HEK293 (cell line): Measurements from ENCODE around the gene ASNSD1.

Source experiments
- CTCF ChIA-PET: fragments of 350-600 bp; formaldehyde crosslinking; extraction: SDS; loops from one replicate; lab custom pipeline; 2021; ENCODE audit warnings: antibody characterized with exemption; lab: Yijun Ruan, JAX
- POLR2A ChIA-PET: fragments of 300-600 bp; formaldehyde crosslinking; extraction: SDS; loops from one replicate; lab custom pipeline; 2020; ENCODE audit warnings: antibody characterized with exemption, inconsistent platforms; lab: Yijun Ruan, JAX
- H3K27ac ChIP-seq: fragments of 200-500 bp; sonication (Bioruptor generic); 2 replicates; pipeline ENCODE4 v1.5.1; 2014; ENCODE audit warnings: low read depth, low read length, control low read depth, inconsistent platforms; ENCODE audit errors: extremely low read depth
- H3K36me3 ChIP-seq, 2 experiments: fragments of 200-500 bp in 1 of 2; sonication (Bioruptor generic) in 1 of 2; 1 replicate in 1 of 2; 2 replicates in 1 of 2; pipeline ENCODE4 v1.5.1; 2014 to 2017; ENCODE audit warnings: inconsistent platforms in 2 of 2, low read length in 2 of 2; ENCODE audit not compliant: control insufficient read depth in 2 of 2, insufficient read depth in 1 of 2
- H3K4me1 ChIP-seq: fragments of 200-500 bp; sonication (Bioruptor generic); 2 replicates; pipeline ENCODE4 v1.5.1; 2014; ENCODE audit warnings: mild to moderate bottlenecking, low read length, inconsistent platforms; ENCODE audit not compliant: control insufficient read depth, insufficient read depth
- H3K4me3 ChIP-seq: 2 replicates; pipeline ENCODE4 v1.5.1; 2011; ENCODE audit warnings: low read depth, mild to moderate bottlenecking, control low read depth, low read length, moderate library complexity
- H3K9me3 ChIP-seq: fragments of 200-500 bp; sonication (Bioruptor generic); 2 replicates; pipeline ENCODE4 v1.5.1; 2014; ENCODE audit warnings: low read depth, low read length, inconsistent platforms; ENCODE audit not compliant: control insufficient read depth, insufficient read depth
- HOXC10 ChIP-seq: sonication (generic); formaldehyde crosslinking; IDR thresholded peaks from 2 replicates; pipeline ENCODE4 v1.8.1; 2023; ENCODE audit warnings: mild to moderate bottlenecking, missing genetic modification reagents
- OVOL3 ChIP-seq: fragments of 450-650 bp; formaldehyde crosslinking; IDR thresholded peaks from 2 replicates; pipeline ENCODE4 v1.5.1; 2016; ENCODE audit warnings: missing biosample characterization, missing genetic modification characterization
- PATZ1 ChIP-seq: fragments of 450-650 bp; formaldehyde crosslinking; IDR thresholded peaks from 2 replicates; pipeline ENCODE4 v1.5.1; 2016; ENCODE audit warnings: missing biosample characterization, missing genetic modification characterization
- PBX3 ChIP-seq: sonication (generic); formaldehyde crosslinking; IDR thresholded peaks from 2 replicates; pipeline ENCODE4 v1.8.1; 2022; ENCODE audit warnings: mild to moderate bottlenecking, moderate library complexity, missing genetic modification reagents
- SETDB1 ChIP-seq: IDR thresholded peaks from one replicate; pipeline ENCODE4 v1.6.1; 2017; ENCODE audit warnings: mild to moderate bottlenecking, low read length, moderate library complexity, mixed read lengths; ENCODE audit not compliant: insufficient read length
- TCF7L2 ChIP-seq: IDR thresholded peaks from 2 replicates; pipeline ENCODE4 v1.6.1; 2011; ENCODE audit warnings: low read depth, mild to moderate bottlenecking, inconsistent platforms, low read length, moderate library complexity, borderline replicate concordance
- ZFP3 ChIP-seq: fragments of 450-650 bp; formaldehyde crosslinking; IDR thresholded peaks from 2 replicates; pipeline ENCODE4 v1.5.1; 2016; ENCODE audit warnings: low read depth, missing biosample characterization, missing genetic modification characterization
- ZFP41 ChIP-seq: fragments of 450-650 bp; formaldehyde crosslinking; IDR thresholded peaks from 2 replicates; pipeline ENCODE4 v1.5.1; 2016; ENCODE audit warnings: missing biosample characterization, missing genetic modification characterization, borderline replicate concordance
- ZIC2 ChIP-seq: fragments of 450-650 bp; formaldehyde crosslinking; IDR thresholded peaks from 2 replicates; pipeline ENCODE4 v1.5.1; 2016; ENCODE audit warnings: missing biosample characterization, missing genetic modification characterization
- ZNF155 ChIP-seq: fragments of 450-650 bp; formaldehyde crosslinking; IDR thresholded peaks from 2 replicates; pipeline ENCODE4 v1.5.1; 2016; ENCODE audit warnings: missing biosample characterization, missing genetic modification characterization
- ZNF239 ChIP-seq: fragments of 450-650 bp; formaldehyde crosslinking; IDR thresholded peaks from 2 replicates; pipeline ENCODE4 v1.5.1; 2016; ENCODE audit warnings: missing biosample characterization, missing genetic modification characterization
- ZNF324 ChIP-seq: fragments of 450-650 bp; formaldehyde crosslinking; IDR thresholded peaks from 2 replicates; pipeline ENCODE4 v1.5.1; 2016; ENCODE audit warnings: missing biosample characterization, missing genetic modification characterization
- ZNF394 ChIP-seq: fragments of 450-650 bp; formaldehyde crosslinking; IDR thresholded peaks from 2 replicates; pipeline ENCODE4 v1.5.1; 2016; ENCODE audit warnings: missing biosample characterization, missing genetic modification characterization, mild to moderate bottlenecking, moderate library complexity, borderline replicate concordance
- ZNF398 ChIP-seq: fragments of 450-650 bp; formaldehyde crosslinking; IDR thresholded peaks from 2 replicates; pipeline ENCODE4 v1.5.1; 2017; ENCODE audit warnings: missing biosample characterization, missing genetic modification characterization
- ZNF433 ChIP-seq: fragments of 450-650 bp; formaldehyde crosslinking; IDR thresholded peaks from 2 replicates; pipeline ENCODE4 v1.5.1; 2016; ENCODE audit warnings: missing biosample characterization, missing genetic modification characterization, low read depth
- ZNF510 ChIP-seq: fragments of 450-650 bp; formaldehyde crosslinking; IDR thresholded peaks from 2 replicates; pipeline ENCODE4 v1.5.1; 2018; ENCODE audit warnings: mild to moderate bottlenecking, missing genetic modification characterization, missing biosample characterization; ENCODE audit not compliant: insufficient replicate concordance
- ZNF521 ChIP-seq: fragments of 450-650 bp; formaldehyde crosslinking; IDR thresholded peaks from 2 replicates; pipeline ENCODE4 v1.5.1; 2017; ENCODE audit warnings: missing biosample characterization, mild to moderate bottlenecking, missing genetic modification characterization
- ZNF561 ChIP-seq: fragments of 450-650 bp; IDR thresholded peaks from 2 replicates; pipeline ENCODE4 v1.5.1; 2018; ENCODE audit warnings: missing biosample characterization, missing genetic modification characterization, borderline replicate concordance
- ZNF571 ChIP-seq: fragments of 450-650 bp; formaldehyde crosslinking; IDR thresholded peaks from 2 replicates; pipeline ENCODE4 v1.5.0; 2017; ENCODE audit warnings: missing biosample characterization, missing genetic modification characterization
- ZNF692 ChIP-seq: fragments of 450-650 bp; formaldehyde crosslinking; IDR thresholded peaks from 2 replicates; pipeline ENCODE4 v1.5.1; 2016; ENCODE audit warnings: missing biosample characterization, missing genetic modification characterization
- ZNF704 ChIP-seq: fragments of 450-650 bp; formaldehyde crosslinking; IDR thresholded peaks from 2 replicates; pipeline ENCODE4 v1.5.1; 2016; ENCODE audit warnings: missing biosample characterization, missing genetic modification characterization

ASNSD1 gene

GRCh38 chr2:189624648-189625355 lies 36.5 kb upstream of the ASNSD1 start (continued):
- no peak for TF ChIP-seq ZNF571 (tag by site-specific recombination)
- TF ChIP-seq ZNF394 (tag by site-specific recombination): no peak
- no peak for TF ChIP-seq ZNF521 (tag by site-specific recombination)
- TF ChIP-seq ZFP41 (tag by site-specific recombination): no peak
- no peak for TF ChIP-seq SETDB1
- TF ChIP-seq PBX3: no peak

GRCh38 chr2:189625636-189626035 lies 35.6 kb upstream of the ASNSD1 start:
- TF ChIP-seq OVOL3 (tag by site-specific recombination) (no peak), ZNF433 (tag by site-specific recombination) (no peak), TCF7L2 (no peak), ZNF155 (tag by site-specific recombination) (no peak), ZNF561 (tag by site-specific recombination) (no peak), ZNF510 (tag by site-specific recombination) (no peak), ZIC2 (no peak), ZNF692 (tag by site-specific recombination) (no peak), ZNF239 (tag by site-specific recombination) (no peak), ZNF324 (tag by site-specific recombination) (no peak)
- TF ChIP-seq, all 188 proteins: peak for 0
- Histone ChIP-seq H3K27ac (no peak overlapping the region), H3K9me3 (no peaks in the 10 kb centered on the region), H3K4me3 (no peak overlapping the region), H3K36me3 (no peaks in the 10 kb centered on the region), H3K4me1 (0 out of 2 replicates have a peak, but pooled peaks cover 3% of the 10 kb centered on the region)
- ChIA-PET CTCF (interaction anchor here (1.1 kb wide), 1 partner anchor 10 kb away, joined by 3 read pairs; no protein-coding TSS in a partner anchor), POLR2A (no interaction called here)

GRCh38 chr2:189627789-189628188 lies 33.5 kb upstream of the ASNSD1 start:
- no peaks in the 10 kb centered on the region for H3K36me3 ChIP-seq
- H3K27ac ChIP-seq: no peak overlapping the region
- TF ChIP-seq ZFP3 (no peak), HOXC10 (CRISPR knock-in tag) (no peak), ZNF704 (tag by site-specific recombination) (no peak), PATZ1 (tag by site-specific recombination) (no peak), OVOL3 (tag by site-specific recombination) (no peak), ZNF398 (tag by site-specific recombination) (no peak)
- POLR2A ChIA-PET: no interaction called here
- no peak overlapping the region for H3K4me3 ChIP-seq
- no peaks in the 10 kb centered on the region for H3K9me3 ChIP-seq
- CTCF ChIA-PET: interaction anchor here (0.7 to 1.0 kb wide), 2 partner anchors 54 to 75 kb away, joined by 3 to 5 read pairs; no protein-coding TSS in a partner anchor
- H3K4me1 ChIP-seq: 0 out of 2 replicates have a peak, but pooled peaks cover 3% of the 10 kb centered on the region
